Natural killer cell (primary cell): Measurements from ENCODE around the gene SLC6A7. TPM values are rescaled to one million over a fixed set of nuclear protein-coding genes. Genes with fewer than 3 reads are reported as not detected.
A peak's percentile ranks its signal among the peaks of the same experiment; 100 is the strongest.

ENCODE experiments used
- ATAC-seq, 3 donors: fragments of 150-1000 bp in 2 of 3; fragments of 200-7000 bp in 1 of 3; cut with Tn5 transposase; 1 replicate in 1 of 3; 2 replicates in 2 of 3; pipeline ENCODE4 v1.10.0; 2021; ENCODE audit warnings: mild to moderate bottlenecking in 2 of 3, moderate library complexity in 2 of 3
- DNase-seq, 2 donors: peaks; one replicate each; pipeline versions ENCODE4 v3.0.0 to v3.0.0-alpha.2; 2013 to 2021; ENCODE audit warnings: mixed read lengths in 1 of 2
- H3K27ac ChIP-seq: one replicate; pipeline ENCODE4 v1.5.1; 2013; ENCODE audit warnings: mild to moderate bottlenecking, low read length
- H3K27me3 ChIP-seq: one replicate; pipeline ENCODE4 v1.6.1; 2013; ENCODE audit warnings: low read length; ENCODE audit not compliant: control insufficient read depth, insufficient read depth
- H3K36me3 ChIP-seq: one replicate; pipeline ENCODE4 v1.6.1; 2013; ENCODE audit warnings: low read length; ENCODE audit not compliant: control insufficient read depth, insufficient read depth
- H3K4me1 ChIP-seq: one replicate; pipeline ENCODE4 v1.6.1; 2013; ENCODE audit warnings: low read length; ENCODE audit not compliant: control insufficient read depth, insufficient read depth
- H3K4me3 ChIP-seq: one replicate; pipeline ENCODE4 v1.5.1; 2013; ENCODE audit warnings: low read length
- H3K9me3 ChIP-seq: one replicate; pipeline ENCODE4 v1.6.1; 2013; ENCODE audit warnings: low read length; ENCODE audit not compliant: control insufficient read depth, insufficient read depth
- H3K27ac Mint-ChIP-seq, 2 donors: one replicate each; pipeline ENCODE4 v1.8.0; 2022; ENCODE audit warnings: mild to moderate bottlenecking in 2 of 2, mixed read lengths in 2 of 2, moderate library complexity in 1 of 2
- H3K27me3 Mint-ChIP-seq, 2 donors: one replicate each; pipeline ENCODE4 v1.8.0; 2022; ENCODE audit warnings: low read depth in 2 of 2, mixed read lengths in 2 of 2
- H3K36me3 Mint-ChIP-seq: one replicate; pipeline ENCODE4 v1.8.0; 2022; ENCODE audit warnings: mixed read lengths
- H3K4me1 Mint-ChIP-seq, 2 donors: one replicate each; pipeline ENCODE4 v1.8.0; 2022; ENCODE audit warnings: mixed read lengths in 2 of 2
- H3K4me3 Mint-ChIP-seq: one replicate; pipeline ENCODE4 v1.8.0; 2022; ENCODE audit warnings: mild to moderate bottlenecking, moderate library complexity, mixed read lengths
- H3K9me3 Mint-ChIP-seq, 2 donors: one replicate each; pipeline ENCODE4 v1.8.0; 2022; ENCODE audit warnings: mixed read lengths in 2 of 2
- CTCF ChIP-seq: fragments of 200-600 bp; IDR thresholded peaks from one replicate; pipeline ENCODE4 v1.8.0; 2022; ENCODE audit warnings: antibody characterized with exemption
- WGBS: methylation state at CpG from one replicate; pipeline ENCODE4 v1.1.7; 2013; ENCODE audit warnings: missing lambda C conversion rate; ENCODE audit not compliant: insufficient coverage; 5-methylcytosine and 5-hydroxymethylcytosine counted together
- intact Hi-C: fragments of 100-400 bp; cut with micrococcal nuclease; formaldehyde crosslinking; loops from one replicate; pipeline ENCODE4 v1.14.2; 2022
- total RNA-seq, 4 donors: library from RNA; stranded (reverse); fragments of 120-200 nt in 1 of 4; gene quantifications; one replicate each; pipeline versions ENCODE4 v1.2.3 to v1.2.4, GENCODE V29; 2013 to 2022

The SLC6A7 gene
- total RNA-seq, 3 donors from 2014 or later (not counting 1 experiment from before 2014, with no cell fraction given) = not detected

- H3K9me3 Mint-ChIP-seq = no peaks in the 10 kb centered on the region
- 5% methylated on average over 9 of the region's 9 CpGs for WGBS
- peaks cover 30 to 44% of the 10 kb centered on the region in 2 donors for H3K4me1 Mint-ChIP-seq
- ATAC-seq (no peak), DNase-seq (no peak)
- peak overlapping the region; percentile 76 to 93 for H3K27ac Mint-ChIP-seq
- no peaks in the 10 kb centered on the region for H3K36me3 Mint-ChIP-seq
- peak overlapping the region; percentile 56 for H3K4me3 ChIP-seq
- peaks cover 0 to 12% of the 10 kb centered on the region in 2 donors for H3K27me3 Mint-ChIP-seq
- H3K27ac ChIP-seq = peak overlapping the region; percentile 57
- H3K36me3 ChIP-seq = no peaks in the 10 kb centered on the region
- TF ChIP-seq CTCF = no peak
- intact Hi-C loops = no loop called here
- H3K27me3 ChIP-seq = no peaks in the 10 kb centered on the region
- peaks cover 40% of the 10 kb centered on the region for H3K4me1 ChIP-seq
- peak overlapping the region; percentile 98 for H3K4me3 Mint-ChIP-seq
- no peaks in the 10 kb centered on the region for H3K9me3 ChIP-seq
Measured at GRCh38 chr5:150156027-150156368, 33.9 kb upstream of the SLC6A7 start.

GRCh38 chr5:150156540-150156939, 33.3 kb upstream of the SLC6A7 start:
- H3K27ac Mint-ChIP-seq = peak overlapping the region; percentile 76 to 93

GRCh38 chr5:150157168-150157567, 32.7 kb upstream of the SLC6A7 start:
- peaks cover 28 to 49% of the 10 kb centered on the region in 2 donors for H3K4me1 Mint-ChIP-seq
- H3K36me3 ChIP-seq = no peaks in the 10 kb centered on the region
- H3K27me3 ChIP-seq = no peaks in the 10 kb centered on the region
- no peaks in the 10 kb centered on the region for H3K36me3 Mint-ChIP-seq
- H3K4me3 Mint-ChIP-seq = peak overlapping the region; percentile 61
- peaks cover 0 to 12% of the 10 kb centered on the region in 2 donors for H3K27me3 Mint-ChIP-seq
- H3K9me3 ChIP-seq = no peaks in the 10 kb centered on the region
- ATAC-seq (no peak), DNase-seq (no peak)
- H3K4me1 ChIP-seq = peaks cover 36% of the 10 kb centered on the region
- H3K27ac ChIP-seq = no peak overlapping the region
- intact Hi-C loops = no loop called here
- no peak overlapping the region for H3K4me3 ChIP-seq
- 96% methylated on average over 3 of the region's 3 CpGs for WGBS
- H3K27ac Mint-ChIP-seq = no peak overlapping the region
- H3K9me3 Mint-ChIP-seq = no peaks in the 10 kb centered on the region
- TF ChIP-seq CTCF = no peak

More at GRCh38 chr5:150156540-150156939, 33.3 kb upstream of the SLC6A7 start:
- no peaks in the 10 kb centered on the region for H3K27me3 ChIP-seq
- ATAC-seq (no peak), DNase-seq (no peak)
- no peaks in the 10 kb centered on the region for H3K9me3 ChIP-seq
- peaks cover 0 to 12% of the 10 kb centered on the region in 2 donors for H3K27me3 Mint-ChIP-seq
- H3K36me3 ChIP-seq = no peaks in the 10 kb centered on the region
- peaks cover 30 to 47% of the 10 kb centered on the region in 2 donors for H3K4me1 Mint-ChIP-seq
- H3K36me3 Mint-ChIP-seq = no peaks in the 10 kb centered on the region
- TF ChIP-seq CTCF = no peak
- no peak overlapping the region for H3K27ac ChIP-seq
- intact Hi-C loops = no loop called here
- 89% methylated on average over 4 of the region's 4 CpGs for WGBS
- H3K4me3 Mint-ChIP-seq = peak overlapping the region; percentile 98
- peaks cover 36% of the 10 kb centered on the region for H3K4me1 ChIP-seq
- no peaks in the 10 kb centered on the region for H3K9me3 Mint-ChIP-seq
- no peak overlapping the region for H3K4me3 ChIP-seq
